ENCODE results near the gene CLIP3.
A peak's percentile ranks its signal among the peaks of the same experiment; 100 is the strongest.
"Not testable (repeated sequence)": the region's sequence is repeated elsewhere in the genome, so short reads cannot be mapped to it uniquely, and the experiment has no call there.

The CLIP3 gene, protein sequence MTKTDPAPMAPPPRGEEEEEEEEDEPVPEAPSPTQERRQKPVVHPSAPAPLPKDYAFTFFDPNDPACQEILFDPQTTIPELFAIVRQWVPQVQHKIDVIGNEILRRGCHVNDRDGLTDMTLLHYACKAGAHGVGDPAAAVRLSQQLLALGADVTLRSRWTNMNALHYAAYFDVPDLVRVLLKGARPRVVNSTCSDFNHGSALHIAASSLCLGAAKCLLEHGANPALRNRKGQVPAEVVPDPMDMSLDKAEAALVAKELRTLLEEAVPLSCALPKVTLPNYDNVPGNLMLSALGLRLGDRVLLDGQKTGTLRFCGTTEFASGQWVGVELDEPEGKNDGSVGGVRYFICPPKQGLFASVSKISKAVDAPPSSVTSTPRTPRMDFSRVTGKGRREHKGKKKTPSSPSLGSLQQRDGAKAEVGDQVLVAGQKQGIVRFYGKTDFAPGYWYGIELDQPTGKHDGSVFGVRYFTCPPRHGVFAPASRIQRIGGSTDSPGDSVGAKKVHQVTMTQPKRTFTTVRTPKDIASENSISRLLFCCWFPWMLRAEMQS

DNA sequence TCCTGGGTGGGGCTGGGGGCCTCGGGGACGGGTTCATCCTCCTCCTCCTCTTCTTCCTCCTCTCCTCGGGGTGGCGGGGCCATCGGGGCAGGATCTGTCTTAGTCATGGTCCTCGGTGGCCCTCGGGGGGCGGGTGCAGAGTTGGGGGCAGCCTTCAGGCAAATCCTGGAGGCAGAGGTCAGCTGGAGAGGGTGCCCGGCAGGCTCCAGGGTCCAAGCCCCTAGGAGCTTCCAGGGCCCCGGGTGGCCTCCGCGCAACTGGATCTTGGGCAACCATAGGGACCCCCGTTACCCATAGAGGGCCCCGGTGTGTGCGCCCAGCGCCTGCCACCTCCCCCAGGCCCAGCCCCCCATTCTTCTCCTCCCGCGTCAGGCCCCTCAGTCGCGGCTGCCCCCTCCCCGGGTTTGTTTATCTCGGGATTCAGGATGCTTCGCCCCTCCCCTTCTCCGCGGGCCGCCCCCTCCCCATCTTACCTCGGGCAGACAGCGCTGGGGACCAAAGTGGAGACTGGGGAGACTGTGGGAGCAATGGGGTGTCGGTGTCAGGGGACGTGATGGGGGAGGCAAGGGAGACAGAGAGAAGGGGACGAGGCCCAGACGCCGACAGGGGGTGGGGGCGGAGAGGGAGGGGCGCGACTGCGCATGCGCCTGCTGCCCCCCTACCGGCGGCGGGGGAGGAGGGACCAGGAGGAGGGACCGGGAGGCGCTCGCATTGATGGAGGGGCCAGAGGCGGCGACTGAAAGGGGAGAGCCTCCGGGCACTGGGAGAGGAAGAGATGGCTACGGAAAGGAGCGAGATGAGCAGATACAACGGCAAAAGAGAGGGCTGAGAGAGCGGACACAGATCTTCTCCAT lies at the start of gene CLIP3:
TSS of gene CLIP3 (minus strand) at position 623 of the 854 bp plus-strand sequence. CDS start at position 107, 516 bp downstream.
- DNase-seq (ENCODE audit: extremely low spot score, insufficient read length, low read depth) (peak; percentile 42), FAIRE-seq (no peak)

DNA sequence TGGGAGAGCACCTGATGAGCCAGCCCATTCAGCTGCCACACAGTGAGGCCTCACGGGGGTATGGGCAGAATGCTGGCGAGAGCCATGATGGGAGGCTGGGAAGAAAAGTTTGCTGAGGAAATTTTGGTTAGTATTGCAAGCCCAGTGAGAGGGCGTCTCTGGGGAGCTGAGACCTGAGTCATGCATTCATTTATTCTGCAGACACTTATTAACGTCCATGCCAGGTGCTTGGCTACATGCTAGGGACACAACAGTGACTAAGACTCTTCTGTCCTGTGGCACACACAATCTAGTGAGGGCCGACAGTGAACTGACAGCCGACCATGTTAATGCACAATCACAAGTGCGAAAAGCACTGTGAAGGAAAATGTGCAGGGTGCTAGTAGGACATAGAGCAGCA lies 49.2 kb upstream of the CLIP3 start:
- FAIRE-seq (no peak), DNase-seq (ENCODE audit: extremely low spot score, insufficient read length, low read depth) (no peak)

DNA sequence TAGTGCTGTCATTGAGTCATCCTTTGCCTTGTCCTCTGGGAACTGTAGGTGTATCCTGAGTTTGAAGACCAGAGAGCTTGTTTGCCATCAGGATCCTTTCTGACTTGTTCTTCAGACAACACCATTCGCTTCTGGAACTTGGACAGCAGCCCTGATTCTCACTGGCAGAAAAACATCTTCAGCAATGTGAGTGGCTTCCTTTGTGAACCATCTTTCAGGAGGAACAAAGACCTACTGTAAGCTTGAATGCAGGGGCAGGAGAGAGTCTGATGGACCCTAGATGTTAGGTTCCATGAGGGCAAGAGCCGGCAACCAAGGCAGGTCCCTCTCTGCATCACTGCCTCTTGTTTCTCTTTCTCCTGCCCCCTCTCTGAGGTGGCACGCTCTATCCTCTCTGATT lies 48.7 kb upstream of the CLIP3 start:
- FAIRE-seq (no peak), DNase-seq (ENCODE audit: extremely low spot score, insufficient read length, low read depth) (no peak)

DNA sequence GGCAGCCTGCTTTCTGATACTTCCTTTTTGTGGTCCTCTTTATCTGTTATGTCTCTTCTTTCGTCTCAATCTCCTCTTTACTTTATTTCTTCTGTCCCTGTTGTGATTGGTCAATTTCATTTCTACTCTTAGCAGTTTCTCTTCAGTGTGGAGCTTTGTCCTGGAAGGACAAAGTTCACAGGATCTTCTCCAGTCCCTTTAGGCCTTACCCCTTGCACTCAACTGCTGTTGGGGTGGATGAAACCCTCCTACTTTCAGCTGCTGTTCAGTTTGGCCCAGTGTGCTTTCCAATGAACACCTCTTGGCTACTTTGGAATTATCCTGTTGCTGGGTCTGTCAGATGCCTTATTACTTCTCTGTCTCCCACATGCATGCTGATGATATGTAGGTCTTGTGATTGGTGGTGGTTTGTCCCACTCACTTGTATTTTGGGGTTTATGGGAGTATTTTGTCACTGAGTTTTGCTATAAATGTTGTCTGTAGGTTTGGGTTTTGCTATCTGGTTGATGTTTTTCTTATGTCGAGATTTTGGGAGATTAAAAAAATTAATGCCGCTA lies 46.8 kb upstream of the CLIP3 start:
- FAIRE-seq, result no peak

DNA sequence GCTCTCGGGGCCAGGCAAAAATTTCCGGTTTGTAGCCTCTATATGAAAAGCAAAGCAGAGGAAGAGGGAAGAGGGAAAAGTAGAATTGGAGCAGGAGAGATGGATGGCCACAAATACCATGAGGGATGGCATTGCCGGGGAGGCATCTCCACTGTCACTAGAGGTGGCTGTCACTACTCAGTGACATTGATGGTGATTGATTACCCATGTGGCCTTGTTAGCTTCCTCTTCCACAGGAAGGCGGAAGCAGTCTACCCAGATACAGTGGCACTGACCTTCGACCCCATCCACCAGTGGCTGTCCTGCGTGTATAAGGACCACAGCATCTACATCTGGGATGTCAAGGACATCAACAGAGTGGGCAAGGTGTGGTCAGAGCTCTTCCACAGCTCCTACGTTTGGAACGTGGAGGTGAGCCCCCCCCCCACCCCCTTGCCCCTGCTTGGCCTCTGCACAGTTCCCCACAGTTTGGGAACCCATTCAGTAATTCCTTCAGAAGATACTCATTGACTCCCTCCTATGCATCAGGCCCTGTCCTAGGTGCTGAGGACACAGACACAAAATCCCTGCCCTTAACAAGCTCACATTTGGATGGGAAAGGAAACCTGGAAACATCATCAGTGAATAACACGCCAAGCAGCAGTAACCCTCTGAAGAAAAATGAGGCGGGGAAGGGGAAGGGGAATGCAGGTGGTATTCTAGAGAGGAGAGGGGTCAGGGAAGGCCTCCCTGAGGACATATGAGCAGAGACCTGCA lies 40.6 kb upstream of the CLIP3 start:
- DNase-seq (ENCODE audit: extremely low spot score, insufficient read length, low read depth), result no peak
- FAIRE-seq, result no peak

More for the DNA sequence above, 46.8 kb upstream of the CLIP3 start:
- no peak for DNase-seq (ENCODE audit: extremely low spot score, insufficient read length, low read depth)

DNA sequence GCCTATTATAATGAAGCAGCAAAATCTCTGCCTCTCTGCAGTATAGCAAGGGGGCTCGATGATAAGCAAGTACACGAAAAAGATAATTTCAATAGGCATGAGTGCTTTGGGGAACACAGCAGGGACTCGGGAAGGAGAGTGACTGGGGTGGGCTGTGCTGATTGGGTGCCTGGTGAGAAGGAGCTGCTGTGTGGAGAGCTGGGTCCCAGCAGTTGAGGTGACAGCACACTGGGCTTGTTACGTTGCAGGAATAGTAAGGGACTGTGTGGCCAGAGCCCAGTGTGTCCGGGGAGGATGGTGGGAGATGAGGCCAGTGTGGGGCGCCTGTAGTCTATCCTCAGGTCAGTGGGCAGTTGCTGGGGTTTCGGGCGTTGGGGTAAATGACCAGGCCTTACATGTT lies 39.4 kb upstream of the CLIP3 start:
- FAIRE-seq, result no peak
- DNase-seq (ENCODE audit: extremely low spot score, insufficient read length, low read depth), result no peak

DNA sequence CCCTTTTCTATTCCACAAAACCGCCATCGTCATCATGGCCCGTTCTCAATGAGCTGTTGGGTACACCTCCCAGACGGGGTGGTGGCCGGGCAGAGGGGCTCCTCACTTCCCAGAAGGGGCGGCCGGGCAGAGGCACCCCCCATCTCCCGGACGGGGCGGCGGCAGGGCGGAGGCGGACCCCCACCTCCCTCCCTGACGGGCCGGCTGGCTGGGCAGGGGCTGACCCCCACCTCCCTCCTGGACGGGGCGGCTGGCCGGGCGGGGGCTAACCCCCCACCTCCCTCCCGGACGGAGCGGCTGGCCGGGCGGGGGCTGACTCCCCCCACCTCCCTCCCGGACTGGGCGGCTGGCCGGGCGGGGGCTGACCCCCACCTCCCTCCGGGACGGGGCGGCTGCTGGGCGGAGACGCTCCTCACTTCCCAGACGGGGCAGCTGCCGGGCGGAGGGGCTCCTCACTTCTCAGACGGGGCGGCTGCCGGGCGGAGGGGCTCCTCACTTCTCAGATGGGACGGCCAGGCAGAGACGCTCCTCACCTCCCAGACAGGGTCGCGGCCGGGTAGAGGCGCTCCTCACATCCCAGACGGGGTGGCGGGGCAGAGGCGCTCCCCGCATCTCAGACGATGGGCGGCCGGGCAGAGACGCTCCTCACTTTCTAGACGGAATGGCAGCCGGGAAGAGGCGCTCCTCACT lies 36.3 kb upstream of the CLIP3 start:
- not testable (repeated sequence) for DNase-seq (ENCODE audit: extremely low spot score, insufficient read length, low read depth); FAIRE-seq

DNA sequence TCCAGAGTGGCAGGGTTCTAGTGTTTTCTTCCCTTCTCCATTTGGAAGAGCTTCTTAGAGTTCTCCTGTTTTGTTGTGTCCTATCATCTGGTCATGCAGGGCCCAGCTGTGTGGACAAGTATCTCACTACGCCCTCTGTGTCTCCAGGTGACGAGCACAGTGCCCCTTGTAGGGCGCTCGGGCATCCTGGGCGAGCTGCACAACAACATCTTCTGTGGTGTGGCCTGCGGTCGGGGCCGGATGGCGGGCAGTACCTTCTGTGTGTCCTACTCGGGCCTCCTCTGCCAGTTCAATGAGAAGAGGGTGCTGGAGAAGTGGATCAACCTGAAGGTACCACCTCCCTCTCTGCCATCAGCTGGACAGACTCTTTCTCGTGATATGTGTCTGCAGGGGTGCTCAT lies 35.0 kb upstream of the CLIP3 start:
- FAIRE-seq, result no peak

DNA sequence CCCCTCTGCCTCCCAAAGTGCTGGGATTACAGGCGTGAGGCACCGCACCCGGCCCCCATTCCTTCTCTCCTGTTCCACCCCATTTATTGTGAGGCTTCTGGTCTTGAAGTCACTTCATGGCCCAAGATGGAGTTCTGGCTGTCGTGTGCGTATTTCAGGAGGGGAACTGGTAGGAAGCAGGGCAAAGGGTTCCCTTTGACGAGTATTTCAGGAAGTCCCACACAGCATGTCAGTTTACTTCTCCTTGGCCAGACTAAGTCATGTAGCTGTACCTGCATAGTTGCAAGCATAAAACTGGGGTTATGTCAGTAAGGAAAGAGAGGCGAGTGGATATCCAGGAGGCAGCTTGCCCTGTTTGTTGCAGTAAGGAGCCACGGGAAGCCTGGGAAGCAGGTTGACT lies 32.2 kb upstream of the CLIP3 start:
- DNase-seq (ENCODE audit: extremely low spot score, insufficient read length, low read depth), result no peak
- FAIRE-seq, result no peak

More for the DNA sequence above, 35.0 kb upstream of the CLIP3 start:
- no peak for DNase-seq (ENCODE audit: extremely low spot score, insufficient read length, low read depth)

DNA sequence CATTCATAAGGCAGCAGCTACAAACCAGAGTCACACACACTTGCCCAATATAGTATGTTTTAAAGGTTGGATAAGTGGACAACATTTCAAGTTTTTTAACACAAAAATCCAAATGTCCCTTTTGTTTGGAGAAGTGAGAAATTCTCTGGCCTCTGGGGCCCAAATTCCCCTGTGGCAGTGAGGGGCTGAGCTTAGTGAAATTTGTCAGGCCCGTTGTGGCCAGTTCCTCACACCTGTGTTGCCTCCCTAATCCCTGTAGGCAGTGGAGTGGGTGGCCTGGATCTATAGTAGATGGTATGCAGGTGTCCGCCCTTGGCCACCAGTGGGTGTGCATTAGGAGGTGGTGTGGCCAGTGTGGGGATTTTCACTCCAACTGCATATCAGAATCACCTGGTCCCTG lies 28.7 kb upstream of the CLIP3 start:
- FAIRE-seq (no peak), DNase-seq (ENCODE audit: extremely low spot score, insufficient read length, low read depth) (no peak)

DNA sequence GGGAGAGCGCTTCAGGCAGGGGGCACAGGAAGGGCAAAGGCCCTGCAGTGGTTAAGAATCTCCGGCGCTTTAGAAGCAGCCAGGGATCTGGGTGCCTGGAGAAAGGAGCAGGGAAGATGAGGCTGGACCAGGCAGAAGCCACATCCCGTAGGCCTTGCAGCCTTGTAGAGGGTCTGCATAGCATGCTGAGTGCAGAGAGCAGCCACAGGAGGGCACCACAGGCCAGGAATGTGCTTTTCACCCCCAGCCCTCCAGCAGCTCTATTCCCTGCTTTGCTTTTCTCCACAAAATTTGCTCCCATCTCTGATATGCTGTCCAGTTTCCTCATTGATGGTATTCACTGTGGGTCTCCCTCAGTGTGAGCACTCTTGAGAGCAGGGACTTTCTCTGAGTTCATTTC lies 27.8 kb upstream of the CLIP3 start:
- DNase-seq (ENCODE audit: extremely low spot score, insufficient read length, low read depth) (no peak), FAIRE-seq (no peak)

DNA sequence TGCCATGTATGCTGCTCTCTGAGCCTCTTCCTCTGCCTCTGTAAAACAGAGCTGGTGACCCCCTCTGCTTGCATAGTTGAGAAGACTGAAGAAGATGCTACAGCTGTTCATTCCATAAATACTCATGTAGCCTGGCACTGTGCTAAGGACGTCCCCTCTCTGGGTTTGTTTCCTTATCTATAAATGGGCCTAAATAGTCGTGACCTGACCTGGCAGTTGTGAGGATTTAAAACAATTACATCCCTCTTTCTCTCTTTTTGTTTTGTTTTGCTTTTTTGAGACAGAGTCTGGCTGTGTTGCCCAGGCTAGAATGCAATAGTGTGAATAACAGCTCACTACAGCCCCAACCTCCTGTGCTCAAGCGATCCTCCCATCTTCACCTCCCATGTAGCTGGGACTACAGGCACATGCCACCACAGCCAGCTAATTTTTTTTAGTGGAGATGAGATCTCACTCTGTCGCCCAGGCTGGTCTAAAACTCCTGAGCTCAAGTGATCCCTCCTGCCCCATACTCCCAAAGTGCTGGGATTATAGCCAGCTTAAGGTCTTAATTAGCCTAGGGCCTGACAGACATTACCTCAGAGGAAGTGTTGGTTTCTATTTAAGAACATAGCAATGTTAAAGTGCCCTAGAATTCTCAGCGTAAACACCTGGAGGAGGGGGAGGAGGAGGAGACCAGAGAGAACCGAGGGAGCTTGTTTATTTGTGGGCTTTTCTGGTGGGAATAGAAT lies 26.7 kb upstream of the CLIP3 start:
- no peak for FAIRE-seq

DNA sequence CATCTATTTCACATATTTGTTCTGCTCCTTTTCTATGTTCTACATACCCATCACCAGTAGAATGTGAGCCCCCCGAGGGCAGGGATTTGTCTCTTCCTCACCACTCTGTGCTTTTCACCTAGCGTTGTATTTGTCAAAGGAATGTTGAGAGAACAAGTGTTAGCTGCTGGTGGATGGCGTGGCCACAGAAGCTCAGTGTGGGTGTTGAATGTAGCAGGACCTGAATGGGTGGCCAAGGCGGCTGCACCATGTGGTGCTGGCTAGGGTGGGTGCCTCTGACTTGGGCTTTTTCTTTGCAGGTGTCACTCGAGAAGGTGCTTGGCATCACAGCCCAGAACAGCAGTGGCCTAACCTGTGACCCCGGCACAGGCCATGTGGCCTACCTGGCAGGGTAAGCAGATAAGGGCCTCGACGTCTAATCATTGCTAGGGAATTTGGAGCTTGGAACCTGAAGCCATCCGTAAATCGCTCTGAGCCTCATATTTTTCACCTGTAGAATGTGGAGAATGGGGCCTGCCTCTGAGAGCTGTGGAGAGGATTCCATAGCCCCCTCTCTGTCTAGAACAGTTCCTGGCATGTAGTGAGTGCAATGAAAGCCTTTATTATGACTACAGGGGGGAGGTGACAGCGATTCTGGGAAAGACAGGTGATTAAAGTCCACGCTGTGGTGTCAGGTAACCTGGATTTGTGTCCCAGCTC lies 26.0 kb upstream of the CLIP3 start:
- FAIRE-seq, result no peak
- DNase-seq (ENCODE audit: extremely low spot score, insufficient read length, low read depth), result no peak

More for the DNA sequence above, 26.7 kb upstream of the CLIP3 start:
- no peak for DNase-seq (ENCODE audit: extremely low spot score, insufficient read length, low read depth)

DNA sequence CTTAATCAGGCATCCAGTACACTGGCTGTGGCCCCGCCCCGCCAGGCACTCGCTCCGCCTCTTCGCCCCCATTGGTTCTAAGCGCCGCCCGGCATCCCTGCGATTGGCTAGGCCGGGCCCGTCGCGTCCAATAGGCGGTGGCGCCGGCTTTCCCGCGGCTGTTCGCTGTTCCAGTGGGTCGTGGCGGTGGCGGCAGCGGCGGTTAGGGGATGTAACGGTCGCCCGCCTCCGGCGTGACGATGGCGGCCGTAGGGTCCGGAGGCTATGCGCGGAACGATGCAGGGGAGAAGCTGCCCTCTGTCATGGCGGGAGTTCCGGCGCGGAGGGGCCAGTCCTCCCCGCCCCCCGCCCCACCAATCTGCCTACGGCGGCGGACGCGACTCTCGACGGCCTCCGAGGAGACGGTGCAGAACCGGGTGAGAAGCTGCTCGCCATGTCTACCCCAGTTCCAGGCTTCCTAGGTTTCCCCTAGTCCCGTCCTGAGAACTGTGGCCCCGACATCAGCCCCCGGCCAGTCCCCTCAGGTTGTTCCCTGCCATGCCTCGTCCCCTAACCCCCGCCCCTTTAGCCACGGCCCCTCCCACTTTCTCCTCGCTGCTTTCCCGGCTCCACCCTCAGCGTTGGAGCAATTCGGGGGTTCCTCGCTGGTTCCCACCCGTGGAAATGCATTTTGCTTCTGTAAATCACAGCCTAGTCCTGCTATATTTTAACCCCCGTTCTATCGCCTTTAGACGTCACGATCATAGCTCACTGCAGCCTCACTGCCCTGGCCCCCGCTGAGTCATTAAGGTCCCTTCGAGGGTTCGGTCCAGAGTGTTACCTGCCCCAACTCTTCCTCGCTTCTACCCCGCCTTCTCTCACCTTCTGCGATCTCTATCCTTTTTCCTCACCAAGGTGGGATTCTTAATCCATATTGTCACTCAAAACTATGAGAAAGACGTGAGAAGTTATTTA lies 22.3 kb upstream of the CLIP3 start, which contains the start of gene WDR62:
TSS of gene WDR62 (plus strand) at position 165 of the 954 bp plus-strand sequence. CDS start at position 240, 75 bp downstream.
- FAIRE-seq (peak; percentile 60), DNase-seq (ENCODE audit: extremely low spot score, insufficient read length, low read depth) (peak; percentile 90)

DNA sequence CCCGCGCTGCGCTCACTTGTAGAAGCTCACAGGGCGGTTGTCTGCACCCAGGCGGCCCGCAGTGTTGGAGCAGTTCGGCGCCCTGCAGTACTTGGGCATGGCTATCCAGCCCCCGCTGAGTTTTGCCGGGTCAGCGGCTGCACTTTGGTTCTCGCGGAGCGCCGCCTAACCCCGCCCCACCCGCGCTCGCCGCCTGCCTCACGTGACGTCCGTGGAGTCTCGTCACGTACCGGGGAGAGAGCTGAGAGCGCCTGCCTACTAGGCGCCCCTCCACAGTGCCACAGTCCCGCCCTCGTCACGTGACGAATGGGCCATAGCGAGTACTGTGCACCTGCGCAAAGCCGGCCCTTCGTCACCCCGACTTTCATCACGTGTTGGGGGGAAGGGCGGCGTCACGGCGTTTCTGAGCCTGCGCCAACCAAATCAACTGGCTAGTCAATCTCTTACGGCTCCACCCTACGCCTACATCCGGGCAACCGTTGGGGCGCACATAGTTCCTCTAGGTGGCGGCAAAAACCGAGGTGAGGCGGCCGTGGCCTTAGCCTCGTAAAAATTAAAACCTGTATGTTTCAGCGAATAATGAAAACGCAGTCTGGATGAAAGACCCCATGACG lies 21.6 kb upstream of the CLIP3 start, which contains the start of gene THAP8:
TSS of gene THAP8 (minus strand) at position 167 of the 614 bp plus-strand sequence. CDS start at position 99, 68 bp downstream.
- peak; percentile 98 for FAIRE-seq
- DNase-seq (ENCODE audit: extremely low spot score, insufficient read length, low read depth), result peak; percentile 98

DNA sequence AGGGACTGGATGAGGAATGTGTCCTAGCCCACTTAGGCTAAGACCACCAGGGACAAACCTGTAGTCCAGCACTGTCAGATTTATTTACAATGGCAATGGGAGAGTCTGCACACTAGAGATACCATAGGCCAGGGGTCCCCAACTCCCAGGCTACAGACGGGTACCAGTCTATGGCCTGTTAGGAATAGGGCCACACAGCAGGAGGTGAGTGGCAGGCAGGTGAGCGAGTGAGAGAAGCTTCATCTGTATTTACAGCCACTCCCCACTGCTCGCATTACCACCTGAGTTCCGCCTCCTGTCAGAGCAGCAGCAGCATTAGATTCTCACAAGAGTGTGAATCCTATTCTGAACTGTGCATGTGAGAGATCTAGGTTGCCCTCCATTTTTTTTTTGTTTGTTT lies 19.0 kb upstream of the CLIP3 start:
- DNase-seq (ENCODE audit: extremely low spot score, insufficient read length, low read depth) (no peak), FAIRE-seq (no peak)

Measured in GM18507 (cell line).